SIG-M5 (cell line): ENCODE results near the gene OR1N1.
"Not testable (repeated sequence)": the region's sequence is repeated elsewhere in the genome, so short reads cannot be mapped to it uniquely, and the experiment has no call there.

Experiments
- DNase-seq: peaks from one replicate; lab custom pipeline; 2025; lab: John Stamatoyannopoulos, UW

OR1N1 gene

GRCh38 chr9:122527193-122527592 lies at the start of gene OR1N1:
Gene OR1N1 (minus strand): TSS chr9:122527293. CDS start chr9:122527293, 0 bp downstream.
- no peak for DNase-seq

GRCh38 chr9:122572456-122572855 lies 45.4 kb upstream of the OR1N1 start:
- DNase-seq: no peak

- DNase-seq: no peak
Measured at GRCh38 chr9:122567901-122568300, 40.8 kb upstream of the OR1N1 start.

- no peak for DNase-seq
Measured at GRCh38 chr9:122562134-122562760, 35.2 kb upstream of the OR1N1 start.

GRCh38 chr9:122561446-122561845 lies 34.4 kb upstream of the OR1N1 start:
- DNase-seq: no peak

- DNase-seq: no peak
Measured at GRCh38 chr9:122552812-122553211, 25.7 kb upstream of the OR1N1 start, which contains the start of gene OR1N2. Gene OR1N2 (plus strand): TSS chr9:122553112. CDS start chr9:122553212, 100 bp downstream.

GRCh38 chr9:122551371-122551770 lies 24.3 kb upstream of the OR1N1 start:
- no peak for DNase-seq

GRCh38 chr9:122546196-122546595 lies 19.1 kb upstream of the OR1N1 start:
- DNase-seq: no peak

GRCh38 chr9:122538757-122539156 lies 11.7 kb upstream of the OR1N1 start:
- DNase-seq: no peak

- not testable (repeated sequence) for DNase-seq
Measured at GRCh38 chr9:122537066-122537465, 10.0 kb upstream of the OR1N1 start.

GRCh38 chr9:122536134-122536533 lies 9.0 kb upstream of the OR1N1 start:
- DNase-seq: no peak

- DNase-seq: not testable (repeated sequence)
Measured at GRCh38 chr9:122531157-122531556, 4.1 kb upstream of the OR1N1 start.

GRCh38 chr9:122526602-122527001 lies 491 bp downstream of the OR1N1 start:
- DNase-seq: no peak

GRCh38 chr9:122519376-122519775 lies 7.7 kb downstream of the OR1N1 start:
- DNase-seq: no peak

GRCh38 chr9:122518841-122519240 lies 8.3 kb downstream of the OR1N1 start, which contains the start of gene OR1J4:
Gene OR1J4 (plus strand): TSS chr9:122519141. CDS start chr9:122519141, 0 bp downstream.
- no peak for DNase-seq

- DNase-seq: no peak
Measured at GRCh38 chr9:122518226-122518625, 8.9 kb downstream of the OR1N1 start.

GRCh38 chr9:122510502-122510901 lies 16.6 kb downstream of the OR1N1 start, which contains the start of gene OR1J2:
Gene OR1J2 (plus strand): TSS chr9:122510802. CDS start chr9:122510802, 0 bp downstream.
- no peak for DNase-seq

GRCh38 chr9:122506964-122507363 lies 20.1 kb downstream of the OR1N1 start:
- no peak for DNase-seq

GRCh38 chr9:122498883-122499288 lies 28.2 kb downstream of the OR1N1 start:
- no peak for DNase-seq

GRCh38 chr9:122479062-122479461 lies 48.0 kb downstream of the OR1N1 start:
- DNase-seq: no peak

GRCh38 chr9:122477826-122478225 lies 49.3 kb downstream of the OR1N1 start, which contains the start of gene OR1J1:
Gene OR1J1 (minus strand): TSS chr9:122477926. CDS start chr9:122477926, 0 bp downstream.
- no peak for DNase-seq

- no peak for DNase-seq
Measured at GRCh38 chr9:122477346-122477745, 49.7 kb downstream of the OR1N1 start.
